Stomach (tissue), 9 donors: Measurements from ENCODE around the gene TADA3. TPM values are rescaled to one million over a fixed set of nuclear protein-coding genes. Genes with fewer than 3 reads are reported as not detected.

ENCODE experiments used
- DNase-seq, 2 donors: peaks; one replicate each; pipeline versions ENCODE4 v3.0.0 to v3.0.0-alpha.2; 2013 to 2019
- H3K27ac ChIP-seq, 5 donors: fragments of 200-600 bp in 4 of 5; sonication (generic) in 4 of 5; one replicate each; pipeline ENCODE4 v1.5.1; 2013 to 2019; ENCODE audit warnings: mild to moderate bottlenecking in 1 of 5, moderate library complexity in 1 of 5
- H3K27me3 ChIP-seq, 3 donors: fragments of 200-600 bp; sonication (generic); one replicate each; pipeline ENCODE4 v1.5.1; 2017 to 2019; ENCODE audit warnings: mixed run types in 1 of 3
- H3K36me3 ChIP-seq, 4 donors: fragments of 200-600 bp; sonication (generic); 1 replicate in 3 of 4; 2 replicates in 1 of 4; pipeline ENCODE4 v1.5.1; 2016 to 2019
- H3K4me1 ChIP-seq, 4 donors: fragments of 200-600 bp; sonication (generic); one replicate each; pipeline ENCODE4 v1.5.1; 2016 to 2019
- H3K4me3 ChIP-seq, 4 donors: fragments of 200-600 bp; sonication (generic) in 3 of 4; one replicate each; pipeline ENCODE4 v1.5.1; 2016 to 2019; ENCODE audit warnings: mild to moderate bottlenecking in 1 of 4
- H3K9me3 ChIP-seq, 4 donors: fragments of 200-600 bp; sonication (generic); one replicate each; pipeline ENCODE4 v1.5.1; 2016 to 2019
- EP300 ChIP-seq: sonication (generic); formaldehyde crosslinking; IDR thresholded peaks from one replicate; pipeline ENCODE4 v1.6.1; 2017; ENCODE audit warnings: antibody characterized with exemption
- POLR2A ChIP-seq, 4 donors: fragments of 450-650 bp; IDR thresholded peaks; one replicate each; pipeline ENCODE4 v1.6.1; 2016; ENCODE audit warnings: antibody characterized with exemption in 4 of 4, control low read depth in 2 of 4, mild to moderate bottlenecking in 1 of 4, moderate library complexity in 1 of 4
- POLR2AphosphoS5 ChIP-seq, 3 donors: sonication (generic); formaldehyde crosslinking; IDR thresholded peaks; one replicate each; pipeline ENCODE4 v1.6.1; 2016; ENCODE audit warnings: antibody characterized with exemption in 3 of 3
- WGBS, 5 donors: extraction: QIAGEN DNeasy Blood & Tissue Kit in 3 of 5; methylation state at CpG; one replicate each; pipeline versions ENCODE4 v1.1.5 to v1.1.7; 2013 to 2018; 5-methylcytosine and 5-hydroxymethylcytosine counted together
- intact Hi-C: fragments of 100-400 bp; cut with DNase I; formaldehyde crosslinking; loops from one replicate; pipeline ENCODE4 v1.15.1; 2023; ENCODE audit warnings: low total_unique reads
- polyA plus RNA-seq, 3 donors: library from polyadenylated mRNA; stranded (reverse); fragments of 200-250 nt; gene quantifications; one replicate each; pipeline ENCODE4 v1.2.3, GENCODE V29; 2013
- total RNA-seq, 5 donors: library from RNA; depleted of rRNA; stranded (reverse); fragments of >200 nt; gene quantifications; one replicate each; pipeline versions ENCODE4 v1.1.0 to v1.2.3, GENCODE V29; 2014 to 2016
- TF ChIP-seq, protein P1 (sequence below), 7 experiments: fragments of 450-650 bp in 4 of 7; fragments of 200-600 bp in 3 of 7; sonication (generic) in 3 of 7; IDR thresholded peaks; one replicate each; pipeline ENCODE4 v1.5.1; 2016 to 2019; ENCODE audit warnings: antibody characterized with exemption in 7 of 7, control low read depth in 2 of 7, mild to moderate bottlenecking in 1 of 7
- donor health status: healthy with polysubstance abuse.
- donor health status: Bipolar disorder and iron deficiency.
- donor health status: healthy.

Gene TADA3
- total and polyA plus RNA-seq, 8 donors, result 29.2 to 62.6 (median 40.8) TPM

- Histone ChIP-seq H3K27ac (no peak overlapping the region), H3K4me3 (no peak overlapping the region), H3K36me3 (peaks cover 64 to 74% (median 73%) of the 10 kb centered on the region in 4 donors), H3K27me3 (no peaks in the 10 kb centered on the region), H3K9me3 (no peaks in the 10 kb centered on the region), H3K4me1 (peaks cover 14 to 27% (median 20%) of the 10 kb centered on the region in 4 donors)
- DNase-seq, result no peak
- WGBS, 5 donors, result 66 to 84% (median 80%) methylated on average over 5 of the region's 5 CpGs
- intact Hi-C loops, result no loop called here
- no peak for TF ChIP-seq POLR2A (IDR thresholded peaks at IDR 0.05)
Measured at GRCh38 chr3:9746330-9746729, 45.9 kb downstream of the TADA3 start.

DNA sequence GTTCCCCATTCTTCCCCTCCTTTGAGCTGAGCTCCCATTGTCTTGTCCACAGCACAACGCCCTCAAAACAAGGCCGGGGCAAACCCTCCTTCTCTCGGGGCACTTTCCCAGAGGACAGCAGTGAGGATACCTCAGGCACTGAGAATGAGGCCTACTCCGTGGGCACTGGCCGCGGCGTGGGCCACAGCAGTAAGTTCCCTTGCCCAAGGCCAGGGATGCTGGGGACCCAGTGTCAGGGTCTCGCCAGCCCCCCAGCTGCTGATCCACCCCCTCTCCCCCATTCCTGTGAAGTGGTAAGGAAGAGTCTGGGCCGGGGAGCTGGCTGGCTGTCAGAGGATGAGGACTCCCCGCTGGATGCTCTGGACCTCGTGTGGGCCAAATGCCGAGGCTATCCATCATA is 46.8 kb downstream of the TADA3 start:
- no peak overlapping the region for H3K4me3 ChIP-seq
- intact Hi-C loops, result no loop called here
- H3K27ac ChIP-seq, result no peak overlapping the region
- DNase-seq, result no peak
- H3K27me3 ChIP-seq, result no peaks in the 10 kb centered on the region
- TF ChIP-seq POLR2AphosphoS5 (IDR thresholded peaks at IDR 0.05), result no peak
- no peak for TF ChIP-seq EP300
- TF ChIP-seq POLR2A (IDR thresholded peaks at IDR 0.05), result no peak
- TF ChIP-seq, protein P1, sequence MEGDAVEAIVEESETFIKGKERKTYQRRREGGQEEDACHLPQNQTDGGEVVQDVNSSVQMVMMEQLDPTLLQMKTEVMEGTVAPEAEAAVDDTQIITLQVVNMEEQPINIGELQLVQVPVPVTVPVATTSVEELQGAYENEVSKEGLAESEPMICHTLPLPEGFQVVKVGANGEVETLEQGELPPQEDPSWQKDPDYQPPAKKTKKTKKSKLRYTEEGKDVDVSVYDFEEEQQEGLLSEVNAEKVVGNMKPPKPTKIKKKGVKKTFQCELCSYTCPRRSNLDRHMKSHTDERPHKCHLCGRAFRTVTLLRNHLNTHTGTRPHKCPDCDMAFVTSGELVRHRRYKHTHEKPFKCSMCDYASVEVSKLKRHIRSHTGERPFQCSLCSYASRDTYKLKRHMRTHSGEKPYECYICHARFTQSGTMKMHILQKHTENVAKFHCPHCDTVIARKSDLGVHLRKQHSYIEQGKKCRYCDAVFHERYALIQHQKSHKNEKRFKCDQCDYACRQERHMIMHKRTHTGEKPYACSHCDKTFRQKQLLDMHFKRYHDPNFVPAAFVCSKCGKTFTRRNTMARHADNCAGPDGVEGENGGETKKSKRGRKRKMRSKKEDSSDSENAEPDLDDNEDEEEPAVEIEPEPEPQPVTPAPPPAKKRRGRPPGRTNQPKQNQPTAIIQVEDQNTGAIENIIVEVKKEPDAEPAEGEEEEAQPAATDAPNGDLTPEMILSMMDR (IDR thresholded peaks at IDR 0.05), result no peak
- H3K36me3 ChIP-seq, result peaks cover 71 to 82% (median 81%) of the 10 kb centered on the region in 4 donors
- WGBS, 5 donors, result 92 to 96% (median 93%) methylated on average over 11 to 12 of the region's 12 CpGs
- H3K4me1 ChIP-seq, result peaks cover 7 to 19% (median 12%) of the 10 kb centered on the region in 4 donors
- no peaks in the 10 kb centered on the region for H3K9me3 ChIP-seq

DNA sequence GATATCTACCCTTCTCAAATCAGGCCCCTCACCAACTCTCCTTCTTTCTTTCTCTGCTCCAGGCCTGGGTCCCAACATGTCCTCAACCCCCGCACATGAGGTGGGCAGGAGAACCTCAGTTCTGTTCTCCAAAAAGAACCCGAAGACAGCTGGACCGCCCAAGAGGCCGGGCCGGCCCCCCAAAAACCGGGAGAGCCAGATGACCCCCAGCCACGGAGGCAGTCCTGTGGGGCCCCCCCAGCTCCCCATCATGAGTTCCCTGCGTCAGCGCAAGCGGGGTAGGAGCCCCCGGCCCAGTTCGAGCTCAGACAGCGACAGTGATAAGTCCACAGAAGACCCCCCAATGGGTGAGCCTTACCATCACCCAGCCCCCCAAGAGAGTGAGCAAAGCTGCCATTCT is 48.1 kb downstream of the TADA3 start:
- no peak for DNase-seq
- 91 to 99% (median 95%) methylated on average over 10 to 13 of the region's 13 CpGs for WGBS, 5 donors
- Histone ChIP-seq H3K4me3 (no peak overlapping the region), H3K27me3 (no peaks in the 10 kb centered on the region), H3K27ac (no peak overlapping the region), H3K9me3 (no peaks in the 10 kb centered on the region), H3K36me3 (peaks cover 85 to 96% (median 94%) of the 10 kb centered on the region in 4 donors), H3K4me1 (peaks cover 0 to 11% (median 7%) of the 10 kb centered on the region in 4 donors)
- intact Hi-C loops, result no loop called here
- TF ChIP-seq POLR2AphosphoS5 (IDR thresholded peaks at IDR 0.05), result no peak
- TF ChIP-seq, protein P1 (IDR thresholded peaks at IDR 0.05), result no peak
- TF ChIP-seq EP300, result no peak
- TF ChIP-seq POLR2A (IDR thresholded peaks at IDR 0.05), result no peak

GRCh38 chr3:9743548-9743947 is 48.7 kb downstream of the TADA3 start:
- WGBS, 5 donors, result 96 to 98% (median 97%) methylated on average over 18 of the region's 18 CpGs
- H3K4me3 ChIP-seq, result no peak overlapping the region
- no peaks in the 10 kb centered on the region for H3K9me3 ChIP-seq
- peaks cover 91 to 100% (median 100%) of the 10 kb centered on the region in 4 donors for H3K36me3 ChIP-seq
- no peak for DNase-seq
- H3K4me1 ChIP-seq, result peaks cover 0 to 5% (median 2%) of the 10 kb centered on the region in 4 donors
- intact Hi-C loops, result no loop called here
- TF ChIP-seq POLR2AphosphoS5 (IDR thresholded peaks at IDR 0.05), result no peak
- TF ChIP-seq, protein P1 (IDR thresholded peaks at IDR 0.05), result no peak
- no peak for TF ChIP-seq POLR2A (IDR thresholded peaks at IDR 0.05)
- no peak for TF ChIP-seq EP300
- no peak overlapping the region for H3K27ac ChIP-seq
- no peaks in the 10 kb centered on the region for H3K27me3 ChIP-seq

DNA sequence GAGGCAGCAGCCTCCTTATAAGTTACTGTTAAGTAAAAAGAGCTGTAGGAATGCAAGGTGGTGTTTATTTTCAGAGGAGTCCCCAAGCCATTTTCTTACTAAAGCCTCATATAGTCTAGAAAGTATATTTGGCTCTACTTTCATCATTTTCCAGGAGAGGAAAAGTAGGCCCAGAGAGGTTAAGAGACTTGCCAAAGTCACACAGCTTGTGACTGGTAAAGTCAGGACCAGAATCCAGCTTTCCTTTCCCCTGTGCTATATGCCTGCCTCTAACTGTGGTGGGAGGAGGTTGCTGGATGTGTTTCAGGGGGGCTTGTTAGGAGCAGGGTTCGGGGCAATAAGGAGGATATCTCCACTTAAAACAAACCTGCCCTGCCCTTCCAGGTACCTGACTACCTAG is 49.7 kb downstream of the TADA3 start:
- Histone ChIP-seq H3K4me3 (no peak overlapping the region), H3K4me1 (peaks cover 0 to 5% (median 0%) of the 10 kb centered on the region in 4 donors), H3K27ac (no peak overlapping the region), H3K36me3 (peaks cover 100% of the 10 kb centered on the region in 4 donors), H3K9me3 (no peaks in the 10 kb centered on the region), H3K27me3 (no peaks in the 10 kb centered on the region)
- TF ChIP-seq POLR2A (IDR thresholded peaks at IDR 0.05) (no peak), EP300 (no peak), POLR2AphosphoS5 (IDR thresholded peaks at IDR 0.05) (no peak)
- TF ChIP-seq, protein P1 (IDR thresholded peaks at IDR 0.05), result no peak
- DNase-seq, result no peak
- intact Hi-C loops, result no loop called here
- WGBS, 5 donors, result 83 to 94% (median 90%) methylated on average over 1 of the region's 1 CpG
